Measurements from ENCODE around the gene TBC1D22B. TPM values are rescaled to one million over a fixed set of nuclear protein-coding genes. Genes with fewer than 3 reads are reported as not detected.

Gene TBC1D22B
- total RNA-seq, 1 experiment from 2014 or later = 12.9 TPM

DNA sequence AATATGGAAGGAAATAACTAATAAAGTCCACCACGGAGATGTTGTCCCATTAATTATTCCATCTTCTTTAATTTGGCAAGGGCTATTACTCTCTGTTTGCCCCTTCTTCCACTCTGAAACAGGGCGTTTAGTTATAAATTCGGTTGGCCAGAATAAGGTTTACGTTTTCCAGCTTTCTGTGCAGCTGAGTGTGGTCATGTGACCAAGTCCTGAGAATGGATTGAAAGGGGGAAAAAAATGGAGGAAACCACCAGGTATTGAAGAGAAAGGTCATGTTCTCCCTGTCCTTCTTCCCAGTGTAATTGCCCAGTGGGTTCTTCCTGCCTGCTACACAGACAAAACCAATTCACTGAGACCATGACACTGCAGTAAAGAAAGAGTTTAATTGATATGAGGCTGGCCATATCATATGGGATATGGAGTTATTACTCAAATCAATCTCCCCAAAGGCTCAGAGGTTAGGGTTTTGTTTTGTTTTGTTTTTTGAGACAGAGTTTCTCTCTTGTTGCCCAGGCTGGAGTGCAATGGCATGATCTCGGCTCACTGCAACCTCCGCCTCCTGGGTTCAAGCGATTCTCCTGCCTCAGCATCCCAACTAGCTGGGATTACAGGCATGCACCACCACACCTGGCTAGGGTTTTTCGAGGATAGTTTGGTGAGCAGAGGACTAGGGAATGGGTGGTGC is 14.3 kb upstream of the TBC1D22B start:
- no peaks in the 10 kb centered on the region for H3K9me3 Mint-ChIP-seq
- Histone ChIP-seq H2BK5ac (ENCODE audit: insufficient read length, low read length) (no peak overlapping the region), H3K4me2 (ENCODE audit: insufficient read depth, insufficient read length, low read length) (no peak overlapping the region), H3K18ac (ENCODE audit: insufficient read length, low read depth, low read length) (no peak overlapping the region), H3K79me2 (ENCODE audit: insufficient read depth, low read length) (no peaks in the 10 kb centered on the region), H2BK20ac (ENCODE audit: low read depth, low read length, poor library complexity, severe bottlenecking) (no peak overlapping the region), H3T11ph (ENCODE audit: low read length) (no peak overlapping the region), H4K91ac (ENCODE audit: insufficient read length, low read depth, low read length) (no peak overlapping the region), H3K56ac (ENCODE audit: insufficient read length, low read depth, low read length) (no peak overlapping the region), H2BK120ac (ENCODE audit: low read depth, low read length, poor library complexity, severe bottlenecking) (no peak overlapping the region), H3K23ac (ENCODE audit: insufficient read length, low read depth, low read length) (no peak overlapping the region), H3K27ac (ENCODE audit: insufficient read length, low read depth, low read length) (no peak overlapping the region), H3K9me3 (ENCODE audit: control insufficient read depth, low read depth, low read length) (no peaks in the 10 kb centered on the region), H4K20me1 (ENCODE audit: control insufficient read depth, insufficient read depth, insufficient read length) (no peaks in the 10 kb centered on the region), H4K8ac (replicated peaks; ENCODE audit: insufficient read length, low read depth, low read length) (no peak overlapping the region), H2BK15ac (ENCODE audit: low read depth, low read length) (no peak overlapping the region), H2BK12ac (ENCODE audit: insufficient read length, low read depth, low read length) (no peak overlapping the region), H3K4me1 (ENCODE audit: insufficient read depth, low read length) (no peaks in the 10 kb centered on the region), H4K5ac (ENCODE audit: insufficient read length, low read depth, low read length) (no peak overlapping the region), H3K4ac (ENCODE audit: low read depth, low read length) (no peak overlapping the region), H3K23me2 (ENCODE audit: insufficient read length, low read depth, low read length, poor library complexity, severe bottlenecking) (no peaks in the 10 kb centered on the region), H2AK5ac (ENCODE audit: insufficient read length, low read length) (no peak overlapping the region), H2AFZ (ENCODE audit: low read length) (no peak overlapping the region), H3K14ac (ENCODE audit: insufficient read depth, low read length) (no peak overlapping the region), H3K79me1 (ENCODE audit: insufficient read depth, low read depth, low read length, poor library complexity, severe bottlenecking) (no peaks in the 10 kb centered on the region), H3K9ac (ENCODE audit: extremely low read depth, insufficient read length, low read length) (no peak overlapping the region), H3K27me3 (ENCODE audit: insufficient read depth, low read length) (peaks cover 2% of the 10 kb centered on the region; the same call in 1 of the 2 replicates)
- TF ChIP-seq, protein P1, sequence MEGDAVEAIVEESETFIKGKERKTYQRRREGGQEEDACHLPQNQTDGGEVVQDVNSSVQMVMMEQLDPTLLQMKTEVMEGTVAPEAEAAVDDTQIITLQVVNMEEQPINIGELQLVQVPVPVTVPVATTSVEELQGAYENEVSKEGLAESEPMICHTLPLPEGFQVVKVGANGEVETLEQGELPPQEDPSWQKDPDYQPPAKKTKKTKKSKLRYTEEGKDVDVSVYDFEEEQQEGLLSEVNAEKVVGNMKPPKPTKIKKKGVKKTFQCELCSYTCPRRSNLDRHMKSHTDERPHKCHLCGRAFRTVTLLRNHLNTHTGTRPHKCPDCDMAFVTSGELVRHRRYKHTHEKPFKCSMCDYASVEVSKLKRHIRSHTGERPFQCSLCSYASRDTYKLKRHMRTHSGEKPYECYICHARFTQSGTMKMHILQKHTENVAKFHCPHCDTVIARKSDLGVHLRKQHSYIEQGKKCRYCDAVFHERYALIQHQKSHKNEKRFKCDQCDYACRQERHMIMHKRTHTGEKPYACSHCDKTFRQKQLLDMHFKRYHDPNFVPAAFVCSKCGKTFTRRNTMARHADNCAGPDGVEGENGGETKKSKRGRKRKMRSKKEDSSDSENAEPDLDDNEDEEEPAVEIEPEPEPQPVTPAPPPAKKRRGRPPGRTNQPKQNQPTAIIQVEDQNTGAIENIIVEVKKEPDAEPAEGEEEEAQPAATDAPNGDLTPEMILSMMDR (conservative IDR thresholded peaks at IDR 0.05) = no peak
- H3K27me3 Mint-ChIP-seq (ENCODE audit: low read depth) = peaks cover 4% of the 10 kb centered on the region
- H3K4me1 Mint-ChIP-seq = peaks cover 3% of the 10 kb centered on the region in 2 experiments; a peak in 2 of 4 replicates
- H3K27ac Mint-ChIP-seq = no peak overlapping the region
- WGBS (ENCODE audit: extremely low coverage, insufficient read length, low lambda C conversion rate) = no CpG with 5 or more reads among the region's 8 CpGs
- no peaks in the 10 kb centered on the region for H3K36me3 Mint-ChIP-seq (ENCODE audit: insufficient read depth in 1 of 3, low read depth in 3 of 3)
- DNase-seq = no peak
- no peak overlapping the region for H3K4me3 Mint-ChIP-seq
